ENCODE data around the gene MCCC2.

MCCC2 gene

DNA sequence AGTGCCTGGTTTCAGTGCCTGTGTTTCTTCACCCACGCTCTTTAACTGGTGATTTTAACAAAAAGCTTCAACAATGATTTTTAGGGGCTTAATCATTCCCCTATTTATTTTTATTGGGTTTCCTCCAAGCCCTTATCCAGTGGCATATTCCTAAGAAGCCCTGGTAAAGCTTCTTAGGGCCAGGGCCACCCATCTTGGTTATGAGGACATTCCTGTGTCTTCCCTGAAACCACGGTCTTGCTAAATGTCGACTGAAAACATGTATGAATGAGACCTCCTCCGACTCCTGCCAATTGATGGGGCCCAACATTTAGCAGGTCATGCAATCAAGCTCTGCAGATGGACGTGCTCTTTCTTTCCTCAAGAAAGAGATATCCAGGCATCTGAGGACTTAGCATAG lies 118.3 kb downstream of the MCCC2 start:
- H3K79me2 ChIP-seq (ENCODE audit: insufficient read depth, low read depth) = no peaks in the 10 kb centered on the region
- TF ChIP-seq, protein P1, sequence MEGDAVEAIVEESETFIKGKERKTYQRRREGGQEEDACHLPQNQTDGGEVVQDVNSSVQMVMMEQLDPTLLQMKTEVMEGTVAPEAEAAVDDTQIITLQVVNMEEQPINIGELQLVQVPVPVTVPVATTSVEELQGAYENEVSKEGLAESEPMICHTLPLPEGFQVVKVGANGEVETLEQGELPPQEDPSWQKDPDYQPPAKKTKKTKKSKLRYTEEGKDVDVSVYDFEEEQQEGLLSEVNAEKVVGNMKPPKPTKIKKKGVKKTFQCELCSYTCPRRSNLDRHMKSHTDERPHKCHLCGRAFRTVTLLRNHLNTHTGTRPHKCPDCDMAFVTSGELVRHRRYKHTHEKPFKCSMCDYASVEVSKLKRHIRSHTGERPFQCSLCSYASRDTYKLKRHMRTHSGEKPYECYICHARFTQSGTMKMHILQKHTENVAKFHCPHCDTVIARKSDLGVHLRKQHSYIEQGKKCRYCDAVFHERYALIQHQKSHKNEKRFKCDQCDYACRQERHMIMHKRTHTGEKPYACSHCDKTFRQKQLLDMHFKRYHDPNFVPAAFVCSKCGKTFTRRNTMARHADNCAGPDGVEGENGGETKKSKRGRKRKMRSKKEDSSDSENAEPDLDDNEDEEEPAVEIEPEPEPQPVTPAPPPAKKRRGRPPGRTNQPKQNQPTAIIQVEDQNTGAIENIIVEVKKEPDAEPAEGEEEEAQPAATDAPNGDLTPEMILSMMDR (conservative IDR thresholded peaks at IDR 0.05; ENCODE audit: low read depth, low read length) = no peak
- no peak overlapping the region for H3K4me3 ChIP-seq (IDR thresholded peaks at IDR 0.05; ENCODE audit: insufficient read depth, low read depth, low read length)
- no peak overlapping the region for H3K9ac ChIP-seq
- H3K36me3 ChIP-seq (ENCODE audit: insufficient read depth) = no peaks in the 10 kb centered on the region
- no peaks in the 10 kb centered on the region for H3K27me3 ChIP-seq (ENCODE audit: insufficient read depth, low read depth)
- no peaks in the 10 kb centered on the region for H3K4me1 ChIP-seq (ENCODE audit: low read depth, poor library complexity, severe bottlenecking)
- no peak overlapping the region for H3K4me2 ChIP-seq
- no peaks in the 10 kb centered on the region for H4K20me1 ChIP-seq (ENCODE audit: insufficient read depth)
- no peak overlapping the region for H3K27ac ChIP-seq
- no peak overlapping the region for H2AFZ ChIP-seq (ENCODE audit: low read depth)

- H3K36me3 ChIP-seq (ENCODE audit: insufficient read depth) = no peaks in the 10 kb centered on the region
- no peak overlapping the region for H3K4me3 ChIP-seq (IDR thresholded peaks at IDR 0.05; ENCODE audit: insufficient read depth, low read depth, low read length)
- TF ChIP-seq, protein P1 (conservative IDR thresholded peaks at IDR 0.05; ENCODE audit: low read depth, low read length) = no peak
- H3K27me3 ChIP-seq (ENCODE audit: insufficient read depth, low read depth) = no peaks in the 10 kb centered on the region
- H3K4me1 ChIP-seq (ENCODE audit: low read depth, poor library complexity, severe bottlenecking) = no peaks in the 10 kb centered on the region
- no peak overlapping the region for H3K9ac ChIP-seq
- H3K4me2 ChIP-seq = no peak overlapping the region
- no peaks in the 10 kb centered on the region for H3K79me2 ChIP-seq (ENCODE audit: insufficient read depth, low read depth)
- no peak overlapping the region for H2AFZ ChIP-seq (ENCODE audit: low read depth)
- H4K20me1 ChIP-seq (ENCODE audit: insufficient read depth) = no peaks in the 10 kb centered on the region
- no peak overlapping the region for H3K27ac ChIP-seq
Measured at GRCh38 chr5:71706906-71707305, 119.8 kb downstream of the MCCC2 start.
